Bronchial epithelial cell (primary cell): Measurements from ENCODE around the gene ATRN. TPM values are rescaled to one million over a fixed set of nuclear protein-coding genes. Genes with fewer than 3 reads are reported as not detected.

ENCODE experiments used
- DNase-seq: peaks from one replicate; pipeline ENCODE4 v3.0.0-alpha.2; 2010; ENCODE audit warnings: low read depth
- FAIRE-seq: peaks from 2 replicates; lab custom pipeline; 2011; peaks lifted over from hg19 to GRCh38; lab: Jason Lieb, UNC
- H3K27me3 ChIP-seq: 2 replicates; pipeline ENCODE4 v1.5.1; 2011; ENCODE audit warnings: low read length; ENCODE audit not compliant: control insufficient read depth, insufficient read depth
- H3K36me3 ChIP-seq: 2 replicates; pipeline ENCODE4 v1.5.1; 2011; ENCODE audit warnings: low read length; ENCODE audit not compliant: control insufficient read depth, insufficient read depth
- H3K4me3 ChIP-seq: 2 replicates; pipeline ENCODE4 v1.5.1; 2011; ENCODE audit warnings: mild to moderate bottlenecking, low read depth, low read length, control low read depth
- CTCF ChIP-seq: IDR thresholded peaks from 2 replicates; pipeline ENCODE4 v1.5.1; 2011; ENCODE audit warnings: mild to moderate bottlenecking, moderate library complexity, low read length, control low read depth, inconsistent platforms; ENCODE audit not compliant: insufficient read depth, severe bottlenecking
- total RNA-seq: library from RNA; depleted of rRNA; stranded (reverse); fragments of >200 nt; gene quantifications from 2 replicates; pipeline ENCODE4 v1.2.1, GENCODE V29; 2014

Gene ATRN
- total RNA-seq, 1 donor from 2014 or later: 50.0 TPM

GRCh38 chr20:3661060-3661813, 190.4 kb downstream of the ATRN start:
- Histone ChIP-seq H3K27me3 (peaks cover 26% of the 10 kb centered on the region), H3K36me3 (no peaks in the 10 kb centered on the region), H3K4me3 (no peak overlapping the region)
- no peak for FAIRE-seq
- TF ChIP-seq CTCF: no peak
- no peak for DNase-seq

GRCh38 chr20:3661814-3662665, 191.2 kb downstream of the ATRN start:
- FAIRE-seq (no peak), DNase-seq (no peak)
- TF ChIP-seq CTCF: no peak
- no peaks in the 10 kb centered on the region for H3K36me3 ChIP-seq
- no peak overlapping the region for H3K4me3 ChIP-seq
- H3K27me3 ChIP-seq: peaks cover 26% of the 10 kb centered on the region

GRCh38 chr20:3663031-3663701, 192.3 kb downstream of the ATRN start, which contains the start of gene GFRA4:
GFRA4 (minus strand) TSS chr20:3663399; CDS start chr20:3663399, 0 bp downstream.
- Histone ChIP-seq H3K36me3 (no peaks in the 10 kb centered on the region), H3K4me3 (no peak within 1 kb of the TSS), H3K27me3 (peaks cover 23% of the 10 kb centered on the region)
- DNase-seq (no peak), FAIRE-seq (no peak)
- TF ChIP-seq CTCF: no peak

GRCh38 chr20:3663858-3664257, 193.0 kb downstream of the ATRN start:
- FAIRE-seq (no peak), DNase-seq (no peak)
- Histone ChIP-seq H3K36me3 (no peaks in the 10 kb centered on the region), H3K27me3 (peaks cover 23% of the 10 kb centered on the region), H3K4me3 (no peak overlapping the region)
- no peak for TF ChIP-seq CTCF

- Histone ChIP-seq H3K36me3 (no peaks in the 10 kb centered on the region), H3K27me3 (peaks cover 11% of the 10 kb centered on the region), H3K4me3 (no peak overlapping the region)
- no peak for TF ChIP-seq CTCF
- DNase-seq (no peak), FAIRE-seq (no peak)
Measured at GRCh38 chr20:3667434-3668037, 196.7 kb downstream of the ATRN start.
